ENCODE measurements around the gene KRT77.

DNA sequence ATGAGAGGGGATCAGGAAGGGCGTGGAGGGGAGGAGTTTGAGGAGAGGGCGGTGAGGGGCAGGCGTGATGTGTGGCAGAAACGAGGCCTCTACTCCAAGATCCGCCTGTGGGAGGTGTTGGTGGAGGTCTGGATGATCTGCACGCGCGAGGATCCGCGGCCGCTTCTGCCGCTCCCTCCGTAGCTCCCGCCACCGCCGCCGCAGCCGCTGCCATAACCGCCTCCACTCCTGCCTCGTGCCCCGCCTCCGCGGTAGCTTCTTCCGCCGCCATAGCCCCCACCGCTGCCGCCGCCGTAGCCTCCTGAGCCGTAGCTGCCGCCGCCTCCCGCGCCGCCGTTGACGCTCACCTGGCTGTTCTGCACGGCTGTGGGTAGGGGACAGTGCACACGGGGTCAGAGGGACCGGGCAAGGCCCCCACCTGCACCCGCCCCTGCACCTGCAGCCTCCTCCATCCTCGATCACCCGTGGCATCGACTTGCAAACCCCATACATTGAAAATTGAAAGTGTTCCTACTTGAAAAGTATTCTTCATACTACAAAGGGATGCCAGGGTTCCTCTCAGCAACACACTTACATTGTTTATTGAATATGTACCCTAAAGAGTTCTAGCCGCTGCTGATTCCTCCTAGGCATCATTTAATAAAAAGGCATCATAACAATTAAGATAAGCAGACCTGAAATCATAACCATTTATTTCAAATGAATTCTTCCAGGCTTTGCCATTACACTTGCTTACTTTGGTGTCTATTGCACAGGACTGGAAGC, 12.1 kb downstream of the KRT77 start:
- TF ChIP-seq, protein P1, sequence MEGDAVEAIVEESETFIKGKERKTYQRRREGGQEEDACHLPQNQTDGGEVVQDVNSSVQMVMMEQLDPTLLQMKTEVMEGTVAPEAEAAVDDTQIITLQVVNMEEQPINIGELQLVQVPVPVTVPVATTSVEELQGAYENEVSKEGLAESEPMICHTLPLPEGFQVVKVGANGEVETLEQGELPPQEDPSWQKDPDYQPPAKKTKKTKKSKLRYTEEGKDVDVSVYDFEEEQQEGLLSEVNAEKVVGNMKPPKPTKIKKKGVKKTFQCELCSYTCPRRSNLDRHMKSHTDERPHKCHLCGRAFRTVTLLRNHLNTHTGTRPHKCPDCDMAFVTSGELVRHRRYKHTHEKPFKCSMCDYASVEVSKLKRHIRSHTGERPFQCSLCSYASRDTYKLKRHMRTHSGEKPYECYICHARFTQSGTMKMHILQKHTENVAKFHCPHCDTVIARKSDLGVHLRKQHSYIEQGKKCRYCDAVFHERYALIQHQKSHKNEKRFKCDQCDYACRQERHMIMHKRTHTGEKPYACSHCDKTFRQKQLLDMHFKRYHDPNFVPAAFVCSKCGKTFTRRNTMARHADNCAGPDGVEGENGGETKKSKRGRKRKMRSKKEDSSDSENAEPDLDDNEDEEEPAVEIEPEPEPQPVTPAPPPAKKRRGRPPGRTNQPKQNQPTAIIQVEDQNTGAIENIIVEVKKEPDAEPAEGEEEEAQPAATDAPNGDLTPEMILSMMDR (conservative IDR thresholded peaks at IDR 0.05; ENCODE audit: low read depth in 2 of 2): no peak
- no peak for TF ChIP-seq POLR2AphosphoS5 (IDR thresholded peaks at IDR 0.05; ENCODE audit: low read depth)

Measured in GM23338 (cell line).